Activated T-helper 9 cell treated with anti-CD3 and anti-CD28 coated beads, Interleukin-2, amount 50 U/mL, for 16 hours (primary cell): ENCODE measurements around the gene ATRX.
"Not testable (repeated sequence)": the region's sequence is repeated elsewhere in the genome, so short reads cannot be mapped to it uniquely, and the experiment has no call there.

Experiments
- DNase-seq: peaks from one replicate; pipeline ENCODE4 v3.0.0-alpha.2; 2020; ENCODE audit warnings: low read depth

Gene ATRX

GRCh38 chrX:77740376-77740905 is 45.6 kb downstream of the ATRX start:
- no peak for DNase-seq

DNA sequence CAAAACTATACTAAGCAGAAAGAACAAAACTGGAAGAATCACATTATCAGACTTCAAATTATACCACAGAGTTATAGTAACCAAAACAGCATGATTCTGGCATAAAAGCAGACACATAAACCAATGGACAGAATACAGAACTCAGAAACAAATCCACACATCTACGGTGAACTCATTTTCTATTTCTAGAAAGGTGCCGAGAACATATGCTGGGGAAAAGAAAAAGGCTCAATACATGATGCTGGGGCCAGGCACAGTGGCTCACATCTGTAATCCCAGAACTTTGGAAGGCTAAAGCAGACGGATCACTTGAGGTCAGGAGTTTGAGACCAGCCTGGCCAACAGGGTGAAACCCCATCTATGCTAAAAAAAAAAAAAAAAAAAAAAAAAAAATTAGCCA is 52.7 kb downstream of the ATRX start:
- DNase-seq = no peak

DNA sequence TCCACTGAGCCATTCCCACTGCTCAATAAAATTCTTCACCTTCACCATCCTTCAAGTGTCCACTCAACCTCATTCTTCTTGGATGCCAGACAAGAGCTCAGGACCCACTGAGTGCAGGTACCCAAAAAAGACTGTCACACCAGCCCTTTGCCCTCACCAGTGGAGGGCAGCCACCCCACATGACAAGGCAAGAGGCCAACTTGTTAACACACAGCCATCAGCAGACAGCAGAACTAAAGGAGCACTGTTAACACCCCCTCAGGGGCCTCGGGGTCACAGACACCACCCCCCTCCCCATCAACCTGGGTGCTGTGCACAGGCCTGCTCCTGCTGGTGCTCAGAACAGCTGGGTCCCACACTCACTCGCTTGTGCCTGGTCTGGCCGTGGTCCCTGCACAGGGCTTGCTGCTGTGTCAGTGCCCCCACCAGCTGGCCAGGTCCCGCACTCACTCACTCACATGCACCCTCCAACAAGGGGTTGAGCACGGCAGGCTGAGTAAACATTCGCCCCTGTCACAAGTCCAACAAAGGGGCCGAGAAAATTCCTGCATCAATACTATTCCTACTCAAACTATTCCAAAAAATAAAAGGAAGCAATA is 54.1 kb downstream of the ATRX start:
- no peak for DNase-seq

- not testable (repeated sequence) for DNase-seq
Measured at GRCh38 chrX:77726095-77726494, 59.9 kb downstream of the ATRX start.

- DNase-seq = no peak
Measured at GRCh38 chrX:77723681-77724080, 62.3 kb downstream of the ATRX start.

DNA sequence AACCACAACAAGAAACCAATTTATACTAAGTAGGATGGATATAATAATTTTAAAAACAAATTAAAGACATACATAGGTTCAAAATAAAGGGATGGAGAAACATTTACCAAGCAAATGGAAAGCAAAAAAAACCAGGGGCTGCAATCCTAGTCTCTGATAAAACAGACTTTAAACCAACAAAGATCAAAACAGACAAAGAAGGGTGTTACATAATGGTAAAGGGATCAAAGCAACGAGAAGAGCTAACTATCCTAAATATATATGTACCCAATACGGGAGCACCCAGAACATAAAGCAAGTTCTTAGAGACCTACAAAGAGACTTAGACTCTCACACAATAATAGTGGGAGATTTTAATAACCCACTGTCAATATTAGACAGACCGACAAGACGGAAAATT is 66.6 kb downstream of the ATRX start:
- DNase-seq = no peak

DNA sequence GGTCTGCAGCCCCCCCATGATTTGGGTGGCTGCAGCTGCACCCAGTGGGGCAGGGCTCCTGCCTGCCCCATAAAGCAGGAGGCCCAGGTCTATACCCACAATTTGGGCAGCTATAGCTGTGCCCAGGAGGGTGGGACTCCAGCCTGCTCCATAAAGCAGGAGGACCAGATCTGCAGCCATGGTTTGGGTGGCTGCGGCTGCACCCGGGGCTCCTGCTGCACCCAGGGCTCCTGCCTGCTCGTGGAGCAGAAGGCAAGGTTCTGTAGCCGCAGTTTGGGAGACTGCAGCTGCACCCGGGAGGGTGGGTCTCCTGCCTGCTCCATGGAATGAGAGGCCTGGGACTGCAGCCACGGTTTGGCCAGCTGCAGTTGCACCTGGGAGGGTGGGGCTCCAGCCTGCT is 81.1 kb downstream of the ATRX start:
- DNase-seq = no peak

DNA sequence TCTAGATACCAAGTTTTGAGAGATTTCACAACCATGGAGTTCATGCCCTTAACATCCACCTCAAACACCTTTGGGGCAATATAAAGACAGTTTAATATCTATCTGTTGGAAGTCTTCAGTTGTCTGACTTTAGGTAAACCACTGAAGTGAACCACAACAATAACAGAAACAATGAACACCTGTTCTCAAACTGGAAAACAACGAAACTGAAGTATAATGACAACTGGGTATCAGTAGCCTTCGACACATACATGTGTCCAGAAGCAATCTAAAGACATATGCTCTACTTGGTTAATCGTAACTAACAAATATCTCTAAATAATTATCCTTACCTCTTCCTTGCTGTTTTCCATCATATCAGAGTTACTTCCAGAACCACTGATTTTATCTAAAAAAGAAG is 87.8 kb downstream of the ATRX start:
- DNase-seq = no peak

DNA sequence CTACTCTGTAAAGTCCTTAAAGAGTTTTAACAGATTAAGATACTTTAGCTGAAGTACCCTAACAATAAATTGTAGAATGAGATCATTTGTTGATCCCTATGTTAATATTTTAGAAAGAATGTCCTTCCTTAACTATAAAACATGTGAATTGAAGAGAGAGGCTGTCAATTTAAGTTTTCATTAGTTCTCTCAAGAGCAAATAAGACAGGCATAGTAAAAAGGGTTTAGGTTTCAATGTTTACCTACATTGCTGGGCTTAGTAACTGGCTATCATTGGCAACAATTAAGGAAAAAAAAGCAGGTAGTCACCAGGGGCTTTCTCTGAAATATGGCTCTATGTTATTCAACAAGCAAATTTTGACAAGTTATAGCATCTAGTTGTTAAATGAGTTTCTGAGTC is 91.5 kb downstream of the ATRX start:
- no peak for DNase-seq

- no peak for DNase-seq
Measured at GRCh38 chrX:77693594-77693993, 92.4 kb downstream of the ATRX start.

GRCh38 chrX:77691916-77692315 is 94.1 kb downstream of the ATRX start:
- DNase-seq = no peak

DNA sequence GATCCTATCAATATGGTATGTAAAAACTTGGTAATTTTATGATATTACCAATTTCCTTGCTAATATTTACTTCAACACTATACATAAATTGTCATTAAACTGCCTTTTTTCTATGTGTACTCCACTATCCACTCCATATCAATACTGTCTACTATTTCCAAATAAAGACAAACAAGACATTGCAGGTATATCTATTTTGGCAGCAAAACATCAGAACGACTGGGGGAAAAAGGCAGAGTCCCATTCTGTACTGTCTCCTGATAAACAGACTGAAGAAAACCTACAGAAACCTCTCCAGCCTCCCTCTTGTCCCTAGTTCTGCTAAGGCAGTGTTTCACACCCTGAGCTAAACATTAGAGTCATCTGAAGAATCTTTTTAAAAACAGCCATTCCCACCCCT is 96.6 kb downstream of the ATRX start:
- DNase-seq = no peak

- not testable (repeated sequence) for DNase-seq
Measured at GRCh38 chrX:77685683-77686082, 100.3 kb downstream of the ATRX start.

DNA sequence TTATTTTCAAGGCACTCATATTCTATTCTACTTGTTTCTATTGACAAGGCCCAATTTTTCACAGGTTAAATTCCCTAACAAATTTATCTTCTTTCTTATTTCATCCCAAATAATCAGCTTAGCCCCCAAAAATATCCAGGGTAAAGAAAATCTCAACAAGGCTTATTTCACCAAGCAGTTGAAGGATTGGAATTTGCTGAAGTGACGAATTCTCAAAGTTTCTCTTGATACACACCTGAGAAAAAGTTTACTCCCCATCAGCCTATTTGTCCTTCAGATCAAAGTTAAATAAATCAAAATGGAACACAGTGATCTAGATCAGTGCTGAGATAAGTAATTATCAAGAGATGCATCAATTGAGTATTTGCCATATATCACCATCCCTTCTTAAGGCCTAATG is 106.9 kb downstream of the ATRX start:
- no peak for DNase-seq

DNA sequence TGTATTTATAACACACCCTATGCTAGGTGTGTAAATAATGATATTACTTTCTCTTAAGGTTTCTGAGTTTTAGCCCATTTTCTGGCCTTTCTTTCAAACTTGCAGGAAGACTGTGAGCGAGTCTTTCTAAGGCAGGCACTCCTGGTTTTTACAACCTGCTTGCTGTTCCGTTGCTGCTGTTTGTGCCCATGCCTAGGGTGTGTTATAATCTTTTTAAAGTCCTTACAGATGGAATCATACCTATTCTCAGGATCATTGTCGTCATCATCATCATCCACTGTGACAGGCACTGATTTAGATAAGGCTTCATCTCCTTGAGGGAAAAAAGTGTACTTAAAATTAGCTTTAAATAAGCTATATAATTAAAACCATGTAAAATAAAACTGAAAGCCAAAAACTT is 110.0 kb downstream of the ATRX start:
- DNase-seq = no peak

- no peak for DNase-seq
Measured at GRCh38 chrX:77668391-77669237, 117.4 kb downstream of the ATRX start.

- DNase-seq = no peak
Measured at GRCh38 chrX:77658886-77659285, 127.1 kb downstream of the ATRX start.

GRCh38 chrX:77652095-77652494 is 133.9 kb downstream of the ATRX start:
- no peak for DNase-seq

DNA sequence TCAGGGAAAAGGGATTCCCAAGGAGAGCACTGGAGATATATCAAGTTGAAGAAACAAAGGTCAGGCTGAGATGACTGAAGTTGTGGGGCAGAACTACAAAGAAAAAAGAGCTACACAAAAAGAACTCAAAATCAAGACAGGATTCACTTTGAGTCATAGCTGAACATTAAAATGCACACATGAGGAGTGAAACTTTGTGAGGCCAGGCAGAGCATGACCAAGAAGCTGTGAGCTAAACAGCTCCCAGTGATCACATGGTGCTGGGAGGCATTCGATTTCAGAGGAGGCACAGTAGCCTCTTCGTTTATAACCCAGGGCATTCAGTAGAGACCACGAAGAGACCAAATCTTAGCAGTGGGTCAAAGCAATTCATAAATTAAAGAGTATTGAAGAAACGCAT is 145.3 kb downstream of the ATRX start:
- DNase-seq = no peak

DNA sequence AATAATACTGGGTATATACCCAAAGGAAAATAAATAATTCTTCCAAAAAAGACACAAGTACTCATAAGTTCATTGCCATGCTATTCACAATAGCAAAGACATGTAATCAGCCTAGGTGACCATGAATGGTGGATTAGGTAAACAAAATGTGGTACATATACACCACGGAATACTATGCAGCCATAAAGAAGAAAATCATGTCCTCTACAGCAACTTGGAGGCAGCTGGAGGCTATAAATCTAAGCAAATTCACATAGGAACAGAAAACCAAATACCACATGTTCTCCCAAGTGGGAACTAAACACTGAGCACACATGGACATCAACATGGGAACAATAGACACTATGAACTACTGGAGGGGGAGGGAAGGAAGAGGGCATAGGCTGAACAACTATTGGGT is 146.2 kb downstream of the ATRX start:
- DNase-seq = no peak

- DNase-seq = no peak
Measured at GRCh38 chrX:77638397-77638796, 147.6 kb downstream of the ATRX start.

- no peak for DNase-seq
Measured at GRCh38 chrX:77635373-77635772, 150.6 kb downstream of the ATRX start.

DNA sequence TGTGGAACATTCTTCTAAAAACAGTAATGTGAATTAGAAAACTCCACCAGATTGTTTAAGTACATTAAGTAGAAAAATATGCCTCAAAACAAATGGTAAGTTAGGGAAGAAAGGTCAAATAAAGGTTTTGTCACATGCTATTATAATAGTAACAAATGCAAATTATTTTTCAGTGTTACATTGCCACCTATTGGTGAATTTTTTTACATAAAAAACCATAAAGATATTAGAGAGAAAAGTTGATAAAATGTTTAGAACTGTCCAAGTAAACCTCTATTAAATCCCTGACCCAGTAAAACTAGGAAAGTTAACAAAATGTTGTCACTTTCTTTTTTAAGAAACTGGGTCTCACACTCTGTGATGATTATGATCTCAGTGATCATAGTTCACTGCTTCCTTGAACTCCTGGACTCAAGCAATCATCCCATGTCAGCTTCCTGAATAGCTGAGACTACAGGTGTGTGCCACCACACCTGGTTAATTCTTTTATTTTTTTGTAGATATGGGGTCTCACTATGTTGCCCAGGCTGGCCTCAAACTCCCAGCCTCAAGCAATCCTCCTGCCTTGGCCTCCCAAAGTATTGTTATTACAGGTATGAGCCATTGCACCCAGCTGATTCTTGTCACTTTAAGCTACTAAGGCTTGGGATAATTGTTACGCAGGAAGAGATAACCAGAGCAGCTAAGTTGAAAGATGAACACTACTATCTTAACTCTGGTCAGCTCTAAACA is 157.6 kb downstream of the ATRX start:
- DNase-seq = no peak
